Neutrophil (primary cell): ENCODE data around the gene BMPER.

Experiments
- H3K27ac ChIP-seq: fragments of 200-600 bp; sonication (generic); 2 replicates; pipeline ENCODE4 v1.5.1; 2016; ENCODE audit warnings: mild to moderate bottlenecking, moderate library complexity
- H3K27me3 ChIP-seq: fragments of 200-600 bp; sonication (generic); 2 replicates; pipeline ENCODE4 v1.6.0; 2016; ENCODE audit warnings: mild to moderate bottlenecking
- H3K36me3 ChIP-seq: fragments of 200-600 bp; sonication (generic); 2 replicates; pipeline ENCODE4 v1.5.1; 2017
- H3K4me1 ChIP-seq, 2 experiments: fragments of 200-600 bp in 1 of 2; sonication (generic) in 1 of 2; 1 replicate in 1 of 2; 2 replicates in 1 of 2; pipeline versions ENCODE4 v1.5.1 to v1.6.1; 2013 to 2016; ENCODE audit warnings: low read depth in 1 of 2, low read length in 1 of 2, mild to moderate bottlenecking in 1 of 2, moderate library complexity in 1 of 2; ENCODE audit not compliant: control insufficient read depth in 1 of 2, insufficient read depth in 1 of 2
- H3K4me3 ChIP-seq, 2 experiments: fragments of 200-600 bp in 1 of 2; sonication (generic) in 1 of 2; 1 replicate in 1 of 2; 2 replicates in 1 of 2; pipeline ENCODE4 v1.5.1; 2013 to 2016; ENCODE audit warnings: low read depth in 1 of 2, low read length in 1 of 2, mild to moderate bottlenecking in 1 of 2, moderate library complexity in 1 of 2
- H3K9me3 ChIP-seq: fragments of 200-600 bp; sonication (generic); 2 replicates; pipeline ENCODE4 v1.5.1; 2016
- CTCF ChIP-seq: fragments of 200-600 bp; sonication (generic); IDR thresholded peaks from 2 replicates; pipeline ENCODE4 v1.5.1; 2016; ENCODE audit warnings: antibody characterized with exemption

BMPER gene

GRCh38 chr7:34073676-34074075, 168.3 kb downstream of the BMPER start:
- Histone ChIP-seq H3K4me3 (no peak overlapping the region), H3K27ac (no peak overlapping the region), H3K36me3 (no peaks in the 10 kb centered on the region), H3K27me3 (no peaks in the 10 kb centered on the region), H3K9me3 (no peaks in the 10 kb centered on the region), H3K4me1 (no peaks in the 10 kb centered on the region)
- TF ChIP-seq CTCF: no peak

DNA sequence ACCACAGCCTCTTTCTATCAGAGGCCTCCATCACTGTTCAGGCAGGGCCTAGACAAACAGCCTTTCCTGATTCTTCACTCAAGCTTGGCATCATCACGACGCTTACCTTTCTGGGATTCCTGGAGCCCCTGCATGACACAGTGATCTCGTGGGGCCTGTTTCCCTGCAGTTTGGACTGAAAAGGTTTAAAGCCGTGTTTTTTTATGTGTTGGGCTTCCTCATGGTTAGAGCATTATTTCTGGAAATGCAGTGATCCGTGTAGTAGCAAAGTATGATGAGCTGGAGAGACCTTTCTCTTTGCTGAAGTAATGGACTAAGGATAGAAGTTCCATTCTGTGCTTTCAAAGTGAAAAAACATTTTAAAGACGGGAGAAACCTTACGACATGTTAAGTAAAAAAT, 169.1 kb downstream of the BMPER start:
- no peaks in the 10 kb centered on the region for H3K27me3 ChIP-seq
- H3K4me1 ChIP-seq: no peaks in the 10 kb centered on the region
- H3K4me3 ChIP-seq: no peak overlapping the region
- no peaks in the 10 kb centered on the region for H3K36me3 ChIP-seq
- no peak overlapping the region for H3K27ac ChIP-seq
- no peaks in the 10 kb centered on the region for H3K9me3 ChIP-seq
- TF ChIP-seq CTCF: no peak

- Histone ChIP-seq H3K9me3 (no peaks in the 10 kb centered on the region), H3K36me3 (no peaks in the 10 kb centered on the region), H3K27ac (no peak overlapping the region), H3K4me3 (no peak overlapping the region), H3K4me1 (no peaks in the 10 kb centered on the region), H3K27me3 (no peaks in the 10 kb centered on the region)
- no peak for TF ChIP-seq CTCF
These were observed 170.4 kb downstream of the BMPER start for GRCh38 chr7:34075523-34076370.

DNA sequence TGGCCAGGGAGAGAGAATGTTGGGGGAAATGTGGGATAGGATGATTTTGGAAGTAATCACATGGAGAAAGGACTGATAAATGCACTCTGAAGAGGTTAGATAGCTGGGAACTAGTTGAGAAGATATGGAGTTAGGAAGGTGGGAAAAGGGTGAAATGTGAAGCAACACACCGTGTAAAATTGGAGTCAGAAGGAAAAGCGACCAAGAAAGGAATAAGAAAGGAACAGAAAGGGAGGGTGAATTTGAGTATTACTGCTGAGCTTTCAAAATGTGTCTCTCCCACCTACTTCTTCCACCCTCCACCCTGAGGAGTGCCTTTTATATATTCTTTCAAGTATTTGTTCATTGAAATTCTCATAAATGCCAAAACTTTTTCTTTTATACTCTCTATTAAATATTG, 171.8 kb downstream of the BMPER start:
- TF ChIP-seq CTCF: no peak
- Histone ChIP-seq H3K27ac (no peak overlapping the region), H3K27me3 (no peaks in the 10 kb centered on the region), H3K4me1 (no peaks in the 10 kb centered on the region), H3K4me3 (no peak overlapping the region), H3K36me3 (no peaks in the 10 kb centered on the region), H3K9me3 (no peaks in the 10 kb centered on the region)

- H3K27me3 ChIP-seq: no peaks in the 10 kb centered on the region
- no peaks in the 10 kb centered on the region for H3K4me1 ChIP-seq
- no peak overlapping the region for H3K4me3 ChIP-seq
- no peaks in the 10 kb centered on the region for H3K36me3 ChIP-seq
- H3K27ac ChIP-seq: no peak overlapping the region
- TF ChIP-seq CTCF: no peak
- H3K9me3 ChIP-seq: no peaks in the 10 kb centered on the region
These were observed 173.5 kb downstream of the BMPER start for GRCh38 chr7:34078864-34079263.
